ENCODE data around the gene PAQR5.

The PAQR5 gene

DNA sequence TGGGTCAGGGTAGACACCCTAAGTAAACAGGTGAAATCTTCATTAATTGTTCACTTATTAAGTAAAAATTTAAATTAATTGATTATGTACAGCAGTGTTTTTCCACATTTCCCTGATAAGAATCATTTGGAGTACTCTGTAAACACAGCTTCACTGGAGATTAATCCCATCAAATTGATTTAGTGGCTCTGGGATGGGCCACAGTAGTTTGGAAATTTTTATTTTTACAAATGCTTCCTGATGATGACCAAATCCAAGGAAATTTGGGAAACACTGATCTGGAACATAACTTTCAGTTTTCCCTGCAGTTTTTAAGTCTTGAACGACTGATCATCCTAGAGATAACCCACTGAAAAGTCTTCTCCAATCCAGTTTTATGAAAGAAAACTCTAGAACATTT is 135.1 kb downstream of the PAQR5 start:
- H3K4me3 ChIP-seq (ENCODE audit: low read depth, low read length), result no peak overlapping the region
- no peak for DNase-seq (ENCODE audit: low read depth)
- TF ChIP-seq MAX (IDR thresholded peaks at IDR 0.05; ENCODE audit: low read depth, low read length) (no peak), MYC (IDR thresholded peaks at IDR 0.05; ENCODE audit: low read depth, low read length) (no peak), POLR2A (IDR thresholded peaks at IDR 0.05; ENCODE audit: extremely low read depth, insufficient read length) (no peak)
- TF ChIP-seq, protein P1, sequence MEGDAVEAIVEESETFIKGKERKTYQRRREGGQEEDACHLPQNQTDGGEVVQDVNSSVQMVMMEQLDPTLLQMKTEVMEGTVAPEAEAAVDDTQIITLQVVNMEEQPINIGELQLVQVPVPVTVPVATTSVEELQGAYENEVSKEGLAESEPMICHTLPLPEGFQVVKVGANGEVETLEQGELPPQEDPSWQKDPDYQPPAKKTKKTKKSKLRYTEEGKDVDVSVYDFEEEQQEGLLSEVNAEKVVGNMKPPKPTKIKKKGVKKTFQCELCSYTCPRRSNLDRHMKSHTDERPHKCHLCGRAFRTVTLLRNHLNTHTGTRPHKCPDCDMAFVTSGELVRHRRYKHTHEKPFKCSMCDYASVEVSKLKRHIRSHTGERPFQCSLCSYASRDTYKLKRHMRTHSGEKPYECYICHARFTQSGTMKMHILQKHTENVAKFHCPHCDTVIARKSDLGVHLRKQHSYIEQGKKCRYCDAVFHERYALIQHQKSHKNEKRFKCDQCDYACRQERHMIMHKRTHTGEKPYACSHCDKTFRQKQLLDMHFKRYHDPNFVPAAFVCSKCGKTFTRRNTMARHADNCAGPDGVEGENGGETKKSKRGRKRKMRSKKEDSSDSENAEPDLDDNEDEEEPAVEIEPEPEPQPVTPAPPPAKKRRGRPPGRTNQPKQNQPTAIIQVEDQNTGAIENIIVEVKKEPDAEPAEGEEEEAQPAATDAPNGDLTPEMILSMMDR (IDR thresholded peaks at IDR 0.05; ENCODE audit: low read depth, low read length), result no peak

GRCh38 chr15:69434238-69434637 is 135.5 kb downstream of the PAQR5 start:
- H3K4me3 ChIP-seq (ENCODE audit: low read depth, low read length), result no peak overlapping the region
- TF ChIP-seq MAX (IDR thresholded peaks at IDR 0.05; ENCODE audit: low read depth, low read length) (no peak), MYC (IDR thresholded peaks at IDR 0.05; ENCODE audit: low read depth, low read length) (no peak)
- TF ChIP-seq, protein P1 (IDR thresholded peaks at IDR 0.05; ENCODE audit: low read depth, low read length), result no peak
- DNase-seq (ENCODE audit: low read depth), result no peak

DNA sequence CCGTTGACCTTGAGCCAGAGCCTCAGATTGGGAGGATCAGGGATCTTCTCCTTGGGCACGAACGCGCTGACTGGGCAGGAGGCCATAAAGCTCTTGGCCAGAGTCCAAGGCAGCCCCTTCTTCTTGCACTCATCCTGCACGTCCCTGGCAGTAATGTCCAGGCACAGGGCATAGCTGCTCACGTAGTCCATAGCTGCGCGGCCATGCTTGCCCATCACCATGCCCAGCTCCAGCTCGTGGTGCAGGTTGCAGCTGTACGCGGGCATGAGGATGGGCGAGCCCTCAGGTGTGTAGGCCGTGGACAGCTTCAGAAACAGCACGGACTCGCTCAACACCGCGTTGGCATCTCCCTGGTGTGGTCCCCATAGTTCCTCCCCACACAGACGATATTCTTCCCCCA is 136.0 kb downstream of the PAQR5 start:
- H3K4me3 ChIP-seq (ENCODE audit: low read depth, low read length), result no peak overlapping the region
- no peak for DNase-seq (ENCODE audit: low read depth)
- no peak for TF ChIP-seq MYC (IDR thresholded peaks at IDR 0.05; ENCODE audit: low read depth, low read length)
- TF ChIP-seq POLR2A (IDR thresholded peaks at IDR 0.05; ENCODE audit: extremely low read depth, insufficient read length), result no peak
- no peak for TF ChIP-seq MAX (IDR thresholded peaks at IDR 0.05; ENCODE audit: low read depth, low read length)
- TF ChIP-seq, protein P1 (IDR thresholded peaks at IDR 0.05; ENCODE audit: low read depth, low read length), result no peak

- H3K4me3 ChIP-seq (ENCODE audit: low read depth, low read length), result no peak overlapping the region
- TF ChIP-seq, protein P1 (IDR thresholded peaks at IDR 0.05; ENCODE audit: low read depth, low read length), result no peak
- no peak for TF ChIP-seq POLR2A (IDR thresholded peaks at IDR 0.05; ENCODE audit: extremely low read depth, insufficient read length)
- no peak for TF ChIP-seq MYC (IDR thresholded peaks at IDR 0.05; ENCODE audit: low read depth, low read length)
- no peak for TF ChIP-seq MAX (IDR thresholded peaks at IDR 0.05; ENCODE audit: low read depth, low read length)
- DNase-seq (ENCODE audit: low read depth), result no peak
Observed at GRCh38 chr15:69435985-69436384, 137.3 kb downstream of the PAQR5 start.

DNA sequence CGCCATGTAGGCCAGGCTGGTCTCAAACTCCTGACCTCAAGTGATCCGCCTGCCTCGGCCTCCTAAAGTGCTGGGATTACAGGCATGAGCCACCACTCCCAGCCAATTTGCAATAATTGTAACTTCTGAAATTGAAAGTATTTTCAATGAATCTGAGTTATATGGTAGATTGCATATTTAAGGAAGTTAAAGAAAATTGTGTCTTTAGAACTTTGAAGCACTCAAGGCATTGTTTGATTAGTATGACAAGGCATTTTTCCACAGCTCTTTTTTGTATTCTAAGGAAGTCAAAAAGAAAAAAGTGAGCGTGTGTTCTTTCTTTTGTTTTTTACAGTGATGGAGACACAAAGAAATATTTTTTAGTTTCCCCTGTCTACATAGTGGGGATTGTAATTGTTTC is 138.2 kb downstream of the PAQR5 start:
- TF ChIP-seq MYC (IDR thresholded peaks at IDR 0.05; ENCODE audit: low read depth, low read length) (no peak), POLR2A (IDR thresholded peaks at IDR 0.05; ENCODE audit: extremely low read depth, insufficient read length) (no peak), MAX (IDR thresholded peaks at IDR 0.05; ENCODE audit: low read depth, low read length) (no peak)
- TF ChIP-seq, protein P1 (IDR thresholded peaks at IDR 0.05; ENCODE audit: low read depth, low read length), result no peak
- no peak for DNase-seq (ENCODE audit: low read depth)
- H3K4me3 ChIP-seq (ENCODE audit: low read depth, low read length), result no peak overlapping the region

- H3K4me3 ChIP-seq (ENCODE audit: low read depth, low read length), result no peak overlapping the region
- TF ChIP-seq MAX (IDR thresholded peaks at IDR 0.05; ENCODE audit: low read depth, low read length) (no peak), MYC (IDR thresholded peaks at IDR 0.05; ENCODE audit: low read depth, low read length) (no peak), POLR2A (IDR thresholded peaks at IDR 0.05; ENCODE audit: extremely low read depth, insufficient read length) (no peak)
- TF ChIP-seq, protein P1 (IDR thresholded peaks at IDR 0.05; ENCODE audit: low read depth, low read length), result no peak
- DNase-seq (ENCODE audit: low read depth), result no peak
Observed at GRCh38 chr15:69439623-69440022, 140.9 kb downstream of the PAQR5 start.

Data from NB4 (cell line).